ENCODE measurements around the gene SOST.

DNA sequence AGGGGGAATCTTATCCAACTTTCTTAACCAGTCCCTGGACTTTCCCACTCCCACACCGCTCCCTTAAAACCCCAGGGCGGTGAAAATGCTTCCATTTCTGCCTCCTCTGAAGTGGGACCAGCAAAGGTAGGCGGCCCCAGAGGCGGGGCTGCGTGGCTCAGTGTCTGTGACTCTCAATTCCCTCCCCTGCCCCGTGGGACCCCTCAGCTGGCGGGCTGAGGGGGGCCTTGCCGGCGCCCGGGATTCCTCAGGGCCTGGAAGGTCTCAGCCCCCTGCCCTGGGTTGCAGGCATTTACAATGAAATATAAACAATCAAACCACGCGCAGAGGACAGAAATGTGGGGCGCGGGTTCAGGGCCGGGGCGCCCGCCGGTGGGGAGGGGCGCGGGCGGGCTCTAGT, 3.6 kb downstream of the SOST start:
- no peak for TF ChIP-seq MAFK (IDR thresholded peaks at IDR 0.05; ENCODE audit: partially characterized antibody)
- TF ChIP-seq, protein P1, sequence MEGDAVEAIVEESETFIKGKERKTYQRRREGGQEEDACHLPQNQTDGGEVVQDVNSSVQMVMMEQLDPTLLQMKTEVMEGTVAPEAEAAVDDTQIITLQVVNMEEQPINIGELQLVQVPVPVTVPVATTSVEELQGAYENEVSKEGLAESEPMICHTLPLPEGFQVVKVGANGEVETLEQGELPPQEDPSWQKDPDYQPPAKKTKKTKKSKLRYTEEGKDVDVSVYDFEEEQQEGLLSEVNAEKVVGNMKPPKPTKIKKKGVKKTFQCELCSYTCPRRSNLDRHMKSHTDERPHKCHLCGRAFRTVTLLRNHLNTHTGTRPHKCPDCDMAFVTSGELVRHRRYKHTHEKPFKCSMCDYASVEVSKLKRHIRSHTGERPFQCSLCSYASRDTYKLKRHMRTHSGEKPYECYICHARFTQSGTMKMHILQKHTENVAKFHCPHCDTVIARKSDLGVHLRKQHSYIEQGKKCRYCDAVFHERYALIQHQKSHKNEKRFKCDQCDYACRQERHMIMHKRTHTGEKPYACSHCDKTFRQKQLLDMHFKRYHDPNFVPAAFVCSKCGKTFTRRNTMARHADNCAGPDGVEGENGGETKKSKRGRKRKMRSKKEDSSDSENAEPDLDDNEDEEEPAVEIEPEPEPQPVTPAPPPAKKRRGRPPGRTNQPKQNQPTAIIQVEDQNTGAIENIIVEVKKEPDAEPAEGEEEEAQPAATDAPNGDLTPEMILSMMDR (IDR thresholded peaks at IDR 0.05): no peak
- no peak for TF ChIP-seq ESRRA (IDR thresholded peaks at IDR 0.05; ENCODE audit: borderline replicate concordance, low read length)
- no peak for TF ChIP-seq ZNF302 (CRISPR knock-in tag; IDR thresholded peaks at IDR 0.05)
- no peak for TF ChIP-seq JUN (IDR thresholded peaks at IDR 0.05)
- TF ChIP-seq RAD21 (conservative IDR thresholded peaks at IDR 0.05 in 1 of 2, IDR thresholded peaks at IDR 0.05 in 1 of 2): no peak
- no peak for TF ChIP-seq PHF8 (IDR thresholded peaks at IDR 0.05; ENCODE audit: borderline replicate concordance, low read depth)
- no peak for TF ChIP-seq KDM5A (IDR thresholded peaks at IDR 0.05)
- no peak for TF ChIP-seq RCOR1 (IDR thresholded peaks at IDR 0.05; ENCODE audit: low read depth, low read length)
- no peak for TF ChIP-seq KDM1A (IDR thresholded peaks at IDR 0.05; ENCODE audit: low read depth)
- no peak for TF ChIP-seq MYC (IDR thresholded peaks at IDR 0.05; ENCODE audit: borderline replicate concordance, low read length)
- TF ChIP-seq CHD2 (IDR thresholded peaks at IDR 0.05; ENCODE audit: low read length, partially characterized antibody): no peak
- no peak for TF ChIP-seq JUNB (IDR thresholded peaks at IDR 0.05)
- TF ChIP-seq, protein P2, sequence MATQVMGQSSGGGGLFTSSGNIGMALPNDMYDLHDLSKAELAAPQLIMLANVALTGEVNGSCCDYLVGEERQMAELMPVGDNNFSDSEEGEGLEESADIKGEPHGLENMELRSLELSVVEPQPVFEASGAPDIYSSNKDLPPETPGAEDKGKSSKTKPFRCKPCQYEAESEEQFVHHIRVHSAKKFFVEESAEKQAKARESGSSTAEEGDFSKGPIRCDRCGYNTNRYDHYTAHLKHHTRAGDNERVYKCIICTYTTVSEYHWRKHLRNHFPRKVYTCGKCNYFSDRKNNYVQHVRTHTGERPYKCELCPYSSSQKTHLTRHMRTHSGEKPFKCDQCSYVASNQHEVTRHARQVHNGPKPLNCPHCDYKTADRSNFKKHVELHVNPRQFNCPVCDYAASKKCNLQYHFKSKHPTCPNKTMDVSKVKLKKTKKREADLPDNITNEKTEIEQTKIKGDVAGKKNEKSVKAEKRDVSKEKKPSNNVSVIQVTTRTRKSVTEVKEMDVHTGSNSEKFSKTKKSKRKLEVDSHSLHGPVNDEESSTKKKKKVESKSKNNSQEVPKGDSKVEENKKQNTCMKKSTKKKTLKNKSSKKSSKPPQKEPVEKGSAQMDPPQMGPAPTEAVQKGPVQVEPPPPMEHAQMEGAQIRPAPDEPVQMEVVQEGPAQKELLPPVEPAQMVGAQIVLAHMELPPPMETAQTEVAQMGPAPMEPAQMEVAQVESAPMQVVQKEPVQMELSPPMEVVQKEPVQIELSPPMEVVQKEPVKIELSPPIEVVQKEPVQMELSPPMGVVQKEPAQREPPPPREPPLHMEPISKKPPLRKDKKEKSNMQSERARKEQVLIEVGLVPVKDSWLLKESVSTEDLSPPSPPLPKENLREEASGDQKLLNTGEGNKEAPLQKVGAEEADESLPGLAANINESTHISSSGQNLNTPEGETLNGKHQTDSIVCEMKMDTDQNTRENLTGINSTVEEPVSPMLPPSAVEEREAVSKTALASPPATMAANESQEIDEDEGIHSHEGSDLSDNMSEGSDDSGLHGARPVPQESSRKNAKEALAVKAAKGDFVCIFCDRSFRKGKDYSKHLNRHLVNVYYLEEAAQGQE (IDR thresholded peaks at IDR 0.05): no peak
